Measurements from ENCODE around the gene RTTN. TPM values are rescaled to one million over a fixed set of nuclear protein-coding genes. Genes with fewer than 3 reads are reported as not detected.
"Not testable (repeated sequence)": the region's sequence is repeated elsewhere in the genome, so short reads cannot be mapped to it uniquely, and the experiment has no call there.

RTTN gene
- total RNA-seq, 6 experiments from 2014 or later = 7.7 to 15.9 (median 11.7) TPM

DNA sequence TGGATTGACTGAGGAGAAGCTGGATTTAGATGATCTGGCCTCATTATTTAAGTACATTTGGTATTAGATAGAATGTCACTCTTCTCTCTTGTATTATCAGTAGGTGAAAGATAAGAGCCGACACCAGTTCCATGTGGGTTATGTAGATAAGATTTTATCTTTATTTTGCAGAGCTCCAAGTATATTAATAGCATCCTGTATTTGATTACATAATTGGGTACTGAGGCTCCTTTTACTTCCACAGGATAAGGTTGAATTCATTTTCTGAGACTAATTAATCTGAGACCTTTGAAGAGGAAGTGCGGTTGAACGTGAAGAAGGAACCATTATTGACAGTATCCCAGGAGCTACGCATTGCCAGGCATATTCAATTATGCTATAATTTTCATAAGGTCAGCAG, 225.0 kb downstream of the RTTN start:
- TF ChIP-seq, protein P1, sequence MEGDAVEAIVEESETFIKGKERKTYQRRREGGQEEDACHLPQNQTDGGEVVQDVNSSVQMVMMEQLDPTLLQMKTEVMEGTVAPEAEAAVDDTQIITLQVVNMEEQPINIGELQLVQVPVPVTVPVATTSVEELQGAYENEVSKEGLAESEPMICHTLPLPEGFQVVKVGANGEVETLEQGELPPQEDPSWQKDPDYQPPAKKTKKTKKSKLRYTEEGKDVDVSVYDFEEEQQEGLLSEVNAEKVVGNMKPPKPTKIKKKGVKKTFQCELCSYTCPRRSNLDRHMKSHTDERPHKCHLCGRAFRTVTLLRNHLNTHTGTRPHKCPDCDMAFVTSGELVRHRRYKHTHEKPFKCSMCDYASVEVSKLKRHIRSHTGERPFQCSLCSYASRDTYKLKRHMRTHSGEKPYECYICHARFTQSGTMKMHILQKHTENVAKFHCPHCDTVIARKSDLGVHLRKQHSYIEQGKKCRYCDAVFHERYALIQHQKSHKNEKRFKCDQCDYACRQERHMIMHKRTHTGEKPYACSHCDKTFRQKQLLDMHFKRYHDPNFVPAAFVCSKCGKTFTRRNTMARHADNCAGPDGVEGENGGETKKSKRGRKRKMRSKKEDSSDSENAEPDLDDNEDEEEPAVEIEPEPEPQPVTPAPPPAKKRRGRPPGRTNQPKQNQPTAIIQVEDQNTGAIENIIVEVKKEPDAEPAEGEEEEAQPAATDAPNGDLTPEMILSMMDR (IDR thresholded peaks at IDR 0.05) = no peak
- no peak overlapping the region for H3K27ac Mint-ChIP-seq
- peaks cover 37% of the 10 kb centered on the region for H3K36me3 Mint-ChIP-seq (ENCODE audit: low read depth)
- H3K4me3 Mint-ChIP-seq = no peak overlapping the region
- no peak for DNase-seq
- no peaks in the 10 kb centered on the region; the same call in 1 of the 2 replicates for H3K4me1 Mint-ChIP-seq (ENCODE audit: low read depth)
- H3K27me3 Mint-ChIP-seq (ENCODE audit: insufficient read depth) = no peaks in the 10 kb centered on the region
- H3K9me3 Mint-ChIP-seq = peaks cover 18% of the 10 kb centered on the region

DNA sequence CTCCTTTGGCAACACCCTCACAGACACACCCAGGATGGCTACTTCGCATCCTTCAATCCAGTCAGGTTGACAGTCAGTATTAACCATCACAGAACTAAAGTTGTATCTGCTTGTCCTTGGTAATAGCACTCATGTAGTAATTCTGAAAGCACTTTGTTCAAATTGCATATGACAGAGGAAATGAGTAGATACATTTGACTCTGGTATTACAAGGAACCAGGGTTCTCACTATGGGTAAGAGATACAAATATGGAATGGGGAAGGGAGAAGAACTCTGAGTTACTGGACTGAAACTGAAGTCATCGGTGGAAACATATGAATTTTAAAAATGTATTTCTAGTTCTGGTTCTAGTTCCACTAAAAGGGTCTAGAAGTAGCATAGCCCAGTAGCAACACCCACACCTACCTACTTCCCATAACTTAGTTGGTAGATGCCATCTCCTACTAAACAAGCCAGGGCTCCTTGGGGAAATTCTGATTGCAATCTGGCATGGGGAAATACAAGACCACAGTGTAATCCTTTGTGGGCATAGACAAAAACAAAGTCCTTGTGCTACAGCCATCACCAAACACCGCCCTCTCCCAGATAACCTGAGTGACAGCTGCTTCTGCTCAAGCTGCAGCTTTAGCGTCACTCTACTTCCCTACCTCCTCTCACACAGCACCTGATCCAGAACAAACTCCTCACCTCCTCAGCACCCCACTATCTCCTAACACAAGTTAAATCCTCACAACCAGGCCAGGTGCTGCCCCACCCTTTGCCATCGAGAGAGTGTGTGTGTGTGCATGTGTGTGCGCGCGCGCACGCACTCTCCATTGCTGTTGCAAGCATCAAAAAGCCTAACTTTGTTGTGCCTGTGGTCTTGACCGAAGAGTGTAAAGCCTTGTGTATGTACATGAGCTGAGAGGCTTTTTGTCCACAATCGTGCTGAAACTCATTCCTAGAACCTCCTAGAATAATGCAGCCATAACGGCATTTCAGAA, 226.5 kb downstream of the RTTN start:
- Mint-ChIP-seq H3K4me3 (no peak overlapping the region), H3K27ac (no peak overlapping the region), H3K27me3 (ENCODE audit: insufficient read depth) (no peaks in the 10 kb centered on the region), H3K4me1 (ENCODE audit: low read depth) (peaks cover 11% of the 10 kb centered on the region), H3K9me3 (peaks cover 18% of the 10 kb centered on the region), H3K36me3 (ENCODE audit: low read depth) (peaks cover 38% of the 10 kb centered on the region)
- TF ChIP-seq, protein P1 (IDR thresholded peaks at IDR 0.05) = no peak
- no peak for DNase-seq

DNA sequence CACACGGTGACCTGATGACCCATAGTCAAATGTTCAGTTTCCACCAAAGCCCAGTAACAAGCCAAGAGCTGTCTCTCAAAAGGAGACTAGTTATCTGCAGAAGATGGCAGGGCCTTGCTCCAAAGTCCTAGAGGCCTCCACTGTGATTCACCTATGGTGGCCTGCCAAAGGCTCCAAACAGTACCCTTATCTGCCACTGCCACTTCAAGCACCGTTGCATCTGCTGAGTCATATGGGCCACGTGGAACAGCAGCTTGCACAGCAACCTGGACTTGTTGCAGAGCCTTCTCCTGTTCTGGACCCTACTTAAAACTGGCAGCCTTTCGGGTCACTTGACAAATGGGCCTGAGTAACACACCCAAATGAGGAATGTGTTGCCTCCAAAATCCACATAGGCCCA, 230.2 kb downstream of the RTTN start:
- Mint-ChIP-seq H3K9me3 (peaks cover 18% of the 10 kb centered on the region), H3K36me3 (ENCODE audit: low read depth) (peaks cover 54% of the 10 kb centered on the region), H3K4me1 (ENCODE audit: low read depth) (peaks cover 11% of the 10 kb centered on the region)
- DNase-seq; H3K27ac Mint-ChIP-seq; H3K27me3 Mint-ChIP-seq (ENCODE audit: insufficient read depth); H3K4me3 Mint-ChIP-seq: not testable (repeated sequence)

DNA sequence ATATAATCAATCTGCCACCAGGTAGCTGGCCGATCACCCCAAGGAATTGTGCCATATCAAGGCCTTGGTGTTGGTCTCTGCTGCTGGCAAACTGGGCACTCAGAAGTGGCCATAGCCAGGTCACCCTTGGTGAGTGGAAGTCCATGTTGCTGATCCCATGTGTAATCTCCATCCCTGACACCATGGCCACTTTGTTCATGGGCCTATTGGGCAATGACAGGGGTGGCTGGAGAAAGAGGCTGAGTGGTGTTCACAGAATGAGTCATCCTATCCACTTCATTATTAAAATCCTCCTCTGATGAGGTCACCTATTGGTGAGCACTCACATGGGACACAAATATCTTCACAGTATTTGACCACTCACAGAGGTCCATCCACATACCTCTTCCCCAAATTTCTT, 231.1 kb downstream of the RTTN start:
- DNase-seq = peak; percentile 55
- H3K9me3 Mint-ChIP-seq = peaks cover 18% of the 10 kb centered on the region
- no peak overlapping the region for H3K4me3 Mint-ChIP-seq
- peaks cover 11% of the 10 kb centered on the region for H3K4me1 Mint-ChIP-seq (ENCODE audit: low read depth)
- no peak overlapping the region for H3K27ac Mint-ChIP-seq
- H3K27me3 Mint-ChIP-seq (ENCODE audit: insufficient read depth) = no peaks in the 10 kb centered on the region
- TF ChIP-seq, protein P1 (IDR thresholded peaks at IDR 0.05) = no peak
- H3K36me3 Mint-ChIP-seq (ENCODE audit: low read depth) = peaks cover 51% of the 10 kb centered on the region

DNA sequence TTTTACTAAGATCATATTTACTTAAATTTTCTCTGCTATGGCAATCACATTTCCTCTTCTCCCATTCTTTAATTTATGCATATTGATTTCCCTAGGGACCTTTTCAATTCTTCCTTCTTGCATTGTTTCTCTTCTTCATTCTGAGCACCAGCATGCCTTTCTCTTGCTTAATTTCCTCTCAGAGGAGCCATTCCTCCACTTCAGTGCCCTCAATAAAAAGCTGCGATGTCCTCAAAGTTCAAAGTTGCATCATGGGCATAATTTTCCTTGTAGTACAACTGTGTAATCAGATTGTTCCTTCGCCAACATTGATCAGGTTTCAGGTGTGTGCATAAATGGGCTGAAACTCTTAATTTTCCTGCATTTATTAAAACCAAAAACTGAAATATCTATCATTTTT, 236.0 kb downstream of the RTTN start:
- Mint-ChIP-seq H3K27ac (no peak overlapping the region), H3K4me3 (no peak overlapping the region), H3K4me1 (ENCODE audit: low read depth) (peaks cover 3% of the 10 kb centered on the region), H3K27me3 (ENCODE audit: insufficient read depth) (no peaks in the 10 kb centered on the region; the same call in 1 of the 2 replicates), H3K9me3 (no peaks in the 10 kb centered on the region), H3K36me3 (ENCODE audit: low read depth) (peaks cover 18% of the 10 kb centered on the region)
- TF ChIP-seq, protein P1 (IDR thresholded peaks at IDR 0.05) = no peak
- no peak for DNase-seq

DNA sequence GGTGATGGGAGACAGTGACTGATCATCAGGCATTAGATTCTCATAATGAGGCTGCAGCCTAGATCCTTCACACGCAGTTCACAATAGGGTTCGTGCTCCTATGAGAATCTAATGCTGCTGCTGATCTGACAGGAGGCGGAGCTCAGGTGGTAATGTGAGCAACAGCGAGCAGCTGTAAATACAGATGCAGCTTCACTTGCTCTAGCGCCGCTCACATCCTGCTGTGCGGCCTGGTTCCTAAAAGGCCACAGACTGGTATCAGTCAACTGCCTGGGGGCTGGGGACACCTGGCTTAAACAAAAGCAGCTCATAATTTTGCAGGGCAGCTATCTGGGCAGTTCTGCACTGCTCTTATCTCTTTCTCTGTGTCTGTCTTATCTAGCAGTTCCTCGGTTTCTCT, 237.4 kb downstream of the RTTN start:
- peaks cover 14% of the 10 kb centered on the region for H3K36me3 Mint-ChIP-seq (ENCODE audit: low read depth)

More for the DNA sequence above, 237.4 kb downstream of the RTTN start:
- Mint-ChIP-seq H3K27ac (no peak overlapping the region), H3K27me3 (ENCODE audit: insufficient read depth) (no peaks in the 10 kb centered on the region; the same call in 1 of the 2 replicates), H3K4me1 (ENCODE audit: low read depth) (no peaks in the 10 kb centered on the region), H3K4me3 (no peak overlapping the region), H3K9me3 (no peaks in the 10 kb centered on the region)
- TF ChIP-seq, protein P1 (IDR thresholded peaks at IDR 0.05) = no peak
- no peak for DNase-seq

Data from HFFc6 (cell line).